ENCODE data around the gene STEAP1B.
A peak's percentile ranks its signal among the peaks of the same experiment; 100 is the strongest.
"Not testable (repeated sequence)": the region's sequence is repeated elsewhere in the genome, so short reads cannot be mapped to it uniquely, and the experiment has no call there.

The STEAP1B gene

GRCh38 chr7:22499888-22500689, at the start of gene STEAP1B:
TSS of gene STEAP1B (minus strand) at chr7:22500188. CDS start at chr7:22494855, 5,333 bp downstream.
- peak; percentile 80 to 86 for DNase-seq

- no peak for DNase-seq
Observed at GRCh38 chr7:22549051-22549450, 49.1 kb upstream of the STEAP1B start.

GRCh38 chr7:22548313-22548712, 48.3 kb upstream of the STEAP1B start:
- no peak for DNase-seq

GRCh38 chr7:22546769-22547168, 46.8 kb upstream of the STEAP1B start:
- DNase-seq, result no peak

- no peak for DNase-seq
Observed at GRCh38 chr7:22545529-22545928, 45.5 kb upstream of the STEAP1B start.

GRCh38 chr7:22544245-22544644, 44.3 kb upstream of the STEAP1B start:
- no peak for DNase-seq

GRCh38 chr7:22543169-22543568, 43.2 kb upstream of the STEAP1B start:
- no peak for DNase-seq

- no peak for DNase-seq
Observed at GRCh38 chr7:22542669-22543068, 42.7 kb upstream of the STEAP1B start.

GRCh38 chr7:22542254-22542653, 42.3 kb upstream of the STEAP1B start:
- DNase-seq, result no peak

GRCh38 chr7:22541789-22542188, 41.8 kb upstream of the STEAP1B start:
- no peak for DNase-seq

GRCh38 chr7:22528537-22528936, 28.5 kb upstream of the STEAP1B start:
- DNase-seq, result not testable (repeated sequence)

- DNase-seq, result not testable (repeated sequence)
Observed at GRCh38 chr7:22524353-22524947, 24.5 kb upstream of the STEAP1B start.

- DNase-seq, result peak; percentile 5 to 18
Observed at GRCh38 chr7:22523478-22524352, 23.7 kb upstream of the STEAP1B start.

GRCh38 chr7:22519560-22519959, 19.6 kb upstream of the STEAP1B start:
- DNase-seq, result not testable (repeated sequence)

- DNase-seq, result not testable (repeated sequence)
Observed at GRCh38 chr7:22516950-22517349, 17.0 kb upstream of the STEAP1B start.

- not testable (repeated sequence) for DNase-seq
Observed at GRCh38 chr7:22514963-22515362, 15.0 kb upstream of the STEAP1B start.

- not testable (repeated sequence) for DNase-seq
Observed at GRCh38 chr7:22507320-22507719, 7.3 kb upstream of the STEAP1B start.

GRCh38 chr7:22506316-22507020, 6.5 kb upstream of the STEAP1B start:
- DNase-seq, result not testable (repeated sequence)

GRCh38 chr7:22504519-22504918, 4.5 kb upstream of the STEAP1B start:
- not testable (repeated sequence) for DNase-seq

GRCh38 chr7:22502104-22502503, 2.1 kb upstream of the STEAP1B start:
- DNase-seq, result not testable (repeated sequence)

GRCh38 chr7:22501336-22501735, 1.3 kb upstream of the STEAP1B start:
- DNase-seq, result not testable (repeated sequence)

GRCh38 chr7:22499044-22499443, 944 bp downstream of the STEAP1B start:
- no peak for DNase-seq

- DNase-seq, result not testable (repeated sequence)
Observed at GRCh38 chr7:22496912-22497311, 3.1 kb downstream of the STEAP1B start.

Data from stimulated activated CD4-positive, alpha-beta T cell treated with anti-CD3 and anti-CD28 coated beads, Interleukin-4, amount 100 ng/mL, for 4 hours (primary cell).